Activated CD8-positive, alpha-beta T cell treated with anti-CD3 and anti-CD28 coated beads for 36 hours (primary cell): Measurements from ENCODE around the gene TLX1. TPM values are rescaled to one million over a fixed set of nuclear protein-coding genes. Genes with fewer than 3 reads are reported as not detected.

Experiments
- ATAC-seq: fragments of 200-7000 bp; cut with Tn5 transposase; one replicate; pipeline ENCODE4 v1.10.0; 2021; ENCODE audit warnings: mild to moderate bottlenecking, moderate library complexity
- CTCF ChIA-PET: fragments of 350-600 bp; sonication (Branson Sonifier 250); formaldehyde crosslinking; loops from one replicate; lab custom pipeline; 2021; ENCODE audit warnings: antibody characterized with exemption; lab: Charles Lee
- POLR2A ChIA-PET: fragments of 350-600 bp; sonication (Branson Sonifier 250); formaldehyde crosslinking; loops from one replicate; lab custom pipeline; 2021; ENCODE audit warnings: antibody characterized with exemption; lab: Charles Lee
- DNase-seq: peaks from one replicate; pipeline ENCODE4 v3.0.0-alpha.2; 2020
- H3K27ac Mint-ChIP-seq: one replicate; pipeline ENCODE4 v1.8.0; 2021; ENCODE audit warnings: mild to moderate bottlenecking, mixed read lengths
- H3K27me3 Mint-ChIP-seq: one replicate; pipeline ENCODE4 v1.8.0; 2021; ENCODE audit warnings: mixed read lengths
- H3K36me3 Mint-ChIP-seq: one replicate; pipeline ENCODE4 v1.8.0; 2021; ENCODE audit warnings: low read depth, mixed read lengths
- H3K4me1 Mint-ChIP-seq: one replicate; pipeline ENCODE4 v1.8.0; 2021; ENCODE audit warnings: low read depth, mixed read lengths
- H3K4me3 Mint-ChIP-seq: one replicate; pipeline ENCODE4 v1.8.0; 2021; ENCODE audit warnings: mild to moderate bottlenecking, moderate library complexity, mixed read lengths
- H3K9me3 Mint-ChIP-seq: one replicate; pipeline ENCODE4 v1.8.0; 2021; ENCODE audit warnings: mixed read lengths
- CTCF ChIP-seq: fragments of 200-600 bp; IDR thresholded peaks from one replicate; pipeline ENCODE4 v1.8.0; 2022; ENCODE audit warnings: antibody characterized with exemption, mild to moderate bottlenecking
- intact Hi-C: fragments of 100-400 bp; cut with micrococcal nuclease; formaldehyde crosslinking; loops from one replicate; pipeline ENCODE4 v1.10.0; 2022
- total RNA-seq, 2 experiments: library from RNA; stranded (reverse); gene quantifications; one replicate each; pipeline ENCODE4 v1.2.3, GENCODE V29; 2021

Gene TLX1
- total RNA-seq, 2 experiments from 2014 or later: not detected

GRCh38 chr10:101137271-101137670, 6.2 kb downstream of the TLX1 start:
- H3K27me3 Mint-ChIP-seq: peaks cover 87% of the 10 kb centered on the region
- H3K27ac Mint-ChIP-seq: no peak overlapping the region
- ChIA-PET CTCF (interaction anchor here (13.6 kb wide), 1 partner anchor 41 kb away, joined by 507 read pairs; no protein-coding TSS in a partner anchor), POLR2A (interaction anchor here (1.1 kb wide), 1 partner anchor 14 kb away, joined by 6 read pairs; no protein-coding TSS in a partner anchor)
- intact Hi-C loops: loop anchor here (5.0 to 10.0 kb wide), 2 partner anchors 80 to 412 kb away; no protein-coding TSS in a partner anchor
- no peak for TF ChIP-seq CTCF
- DNase-seq: no peak
- H3K4me1 Mint-ChIP-seq: peaks cover 36% of the 10 kb centered on the region
- ATAC-seq: no peak
- no peaks in the 10 kb centered on the region for H3K36me3 Mint-ChIP-seq
- H3K4me3 Mint-ChIP-seq: no peak overlapping the region
- H3K9me3 Mint-ChIP-seq: no peaks in the 10 kb centered on the region

- ChIA-PET POLR2A (no interaction called here), CTCF (interaction anchor here (0.8 to 13.6 kb wide), 9 partner anchors 9 to 100 kb away, joined by 3 to 507 read pairs (median 6); partner anchors contain the start of genes KAZALD1 and TLX1)
- DNase-seq (no peak), ATAC-seq (no peak)
- Mint-ChIP-seq H3K36me3 (no peaks in the 10 kb centered on the region), H3K9me3 (no peaks in the 10 kb centered on the region), H3K27ac (no peak overlapping the region), H3K4me1 (peaks cover 28% of the 10 kb centered on the region), H3K4me3 (no peak overlapping the region), H3K27me3 (peaks cover 82% of the 10 kb centered on the region)
- intact Hi-C loops: loop anchor here (5.0 to 10.0 kb wide), 2 partner anchors 78 to 414 kb away; no protein-coding TSS in a partner anchor
- TF ChIP-seq CTCF: no peak
These were observed 7.8 kb downstream of the TLX1 start for GRCh38 chr10:101138788-101139420.

- no peak for ATAC-seq
These were observed 8.4 kb downstream of the TLX1 start for GRCh38 chr10:101139421-101139911.

GRCh38 chr10:101140084-101140949, 9.2 kb downstream of the TLX1 start:
- H3K27me3 Mint-ChIP-seq: peaks cover 81% of the 10 kb centered on the region
- no peaks in the 10 kb centered on the region for H3K9me3 Mint-ChIP-seq
- POLR2A ChIA-PET: interaction anchor here (1.1 to 2.3 kb wide), 3 partner anchors 8 to 76 kb away, joined by 3 to 5 read pairs (median 3); no protein-coding TSS in a partner anchor
- no peaks in the 10 kb centered on the region for H3K36me3 Mint-ChIP-seq
- ATAC-seq (no peak), DNase-seq (no peak)
- H3K4me1 Mint-ChIP-seq: peaks cover 21% of the 10 kb centered on the region
- no peak overlapping the region for H3K4me3 Mint-ChIP-seq
- H3K27ac Mint-ChIP-seq: no peak overlapping the region
- CTCF ChIA-PET: interaction anchor here (0.9 to 13.6 kb wide), 19 partner anchors 10 to 99 kb away, joined by 3 to 507 read pairs (median 15); partner anchors contain the start of genes KAZALD1 and TLX1
- TF ChIP-seq CTCF: no peak
- intact Hi-C loops: no loop called here

More at GRCh38 chr10:101139421-101139911, 8.4 kb downstream of the TLX1 start:
- H3K36me3 Mint-ChIP-seq: no peaks in the 10 kb centered on the region
- H3K4me1 Mint-ChIP-seq: peaks cover 25% of the 10 kb centered on the region
- no peak for DNase-seq
- no peak for TF ChIP-seq CTCF
- CTCF ChIA-PET: interaction anchor here (0.9 to 13.6 kb wide), 10 partner anchors 9 to 99 kb away, joined by 3 to 507 read pairs (median 18); partner anchors contain the start of genes KAZALD1 and TLX1
- H3K27ac Mint-ChIP-seq: no peak overlapping the region
- intact Hi-C loops: loop anchor here (5.0 to 10.0 kb wide), 2 partner anchors 78 to 415 kb away; no protein-coding TSS in a partner anchor
- POLR2A ChIA-PET: interaction anchor here (1.1 kb wide), 1 partner anchor 44 kb away, joined by 3 read pairs; no protein-coding TSS in a partner anchor
- no peaks in the 10 kb centered on the region for H3K9me3 Mint-ChIP-seq
- peaks cover 82% of the 10 kb centered on the region for H3K27me3 Mint-ChIP-seq
- H3K4me3 Mint-ChIP-seq: no peak overlapping the region
